ENCODE data around the gene PEPD.

Gene PEPD

GRCh38 chr19:33505823-33506222 lies 15.8 kb downstream of the PEPD start:
- H3K27ac ChIP-seq (replicated peaks): no peak overlapping the region

GRCh38 chr19:33505148-33505547 lies 16.4 kb downstream of the PEPD start:
- Histone ChIP-seq H3K27me3 (ENCODE audit: insufficient read depth, poor library complexity, severe bottlenecking) (no peaks in the 10 kb centered on the region), H3K4me3 (replicated peaks; ENCODE audit: insufficient read depth, low read length) (no peak overlapping the region), H3K27ac (replicated peaks) (no peak overlapping the region)
- TF ChIP-seq POLR2AphosphoS5 (IDR thresholded peaks at IDR 0.05; ENCODE audit: low read depth) (no peak), GABPA (IDR thresholded peaks at IDR 0.05; ENCODE audit: low read depth) (no peak), CTCF (IDR thresholded peaks at IDR 0.05; ENCODE audit: insufficient read depth, low read length) (no peak), REST (IDR thresholded peaks at IDR 0.05; ENCODE audit: insufficient replicate concordance, low read depth) (no peak), SPI1 (IDR thresholded peaks at IDR 0.05; ENCODE audit: borderline replicate concordance, low read depth) (no peak)
- no peak for DNase-seq (ENCODE audit: low read depth in 1 of 2, low spot score in 1 of 2)

More at GRCh38 chr19:33505823-33506222, 15.8 kb downstream of the PEPD start:
- Histone ChIP-seq H3K4me3 (replicated peaks; ENCODE audit: insufficient read depth, low read length) (no peak overlapping the region), H3K27me3 (ENCODE audit: insufficient read depth, poor library complexity, severe bottlenecking) (no peaks in the 10 kb centered on the region)
- no peak for DNase-seq (ENCODE audit: low read depth in 1 of 2, low spot score in 1 of 2)
- TF ChIP-seq POLR2AphosphoS5 (IDR thresholded peaks at IDR 0.05; ENCODE audit: low read depth) (no peak), GABPA (IDR thresholded peaks at IDR 0.05; ENCODE audit: low read depth) (no peak)

- no peak for DNase-seq (ENCODE audit: low read depth in 1 of 2, low spot score in 1 of 2)
- Histone ChIP-seq H3K27me3 (ENCODE audit: insufficient read depth, poor library complexity, severe bottlenecking) (no peaks in the 10 kb centered on the region), H3K27ac (replicated peaks) (no peak overlapping the region)
Measured at GRCh38 chr19:33504058-33504444, 17.5 kb downstream of the PEPD start.

More at GRCh38 chr19:33504058-33504444, 17.5 kb downstream of the PEPD start:
- H3K4me3 ChIP-seq (replicated peaks; ENCODE audit: insufficient read depth, low read length): no peak overlapping the region
- no peak for TF ChIP-seq REST (IDR thresholded peaks at IDR 0.05; ENCODE audit: insufficient replicate concordance, low read depth)
- no peak for TF ChIP-seq CTCF (IDR thresholded peaks at IDR 0.05; ENCODE audit: insufficient read depth, low read length)
- no peak for TF ChIP-seq POLR2AphosphoS5 (IDR thresholded peaks at IDR 0.05; ENCODE audit: low read depth)
- TF ChIP-seq SPI1 (IDR thresholded peaks at IDR 0.05; ENCODE audit: borderline replicate concordance, low read depth): no peak
- no peak for TF ChIP-seq GABPA (IDR thresholded peaks at IDR 0.05; ENCODE audit: low read depth)

Data from HL-60 (cell line).